Measurements from ENCODE around the gene PIK3R2.

DNA sequence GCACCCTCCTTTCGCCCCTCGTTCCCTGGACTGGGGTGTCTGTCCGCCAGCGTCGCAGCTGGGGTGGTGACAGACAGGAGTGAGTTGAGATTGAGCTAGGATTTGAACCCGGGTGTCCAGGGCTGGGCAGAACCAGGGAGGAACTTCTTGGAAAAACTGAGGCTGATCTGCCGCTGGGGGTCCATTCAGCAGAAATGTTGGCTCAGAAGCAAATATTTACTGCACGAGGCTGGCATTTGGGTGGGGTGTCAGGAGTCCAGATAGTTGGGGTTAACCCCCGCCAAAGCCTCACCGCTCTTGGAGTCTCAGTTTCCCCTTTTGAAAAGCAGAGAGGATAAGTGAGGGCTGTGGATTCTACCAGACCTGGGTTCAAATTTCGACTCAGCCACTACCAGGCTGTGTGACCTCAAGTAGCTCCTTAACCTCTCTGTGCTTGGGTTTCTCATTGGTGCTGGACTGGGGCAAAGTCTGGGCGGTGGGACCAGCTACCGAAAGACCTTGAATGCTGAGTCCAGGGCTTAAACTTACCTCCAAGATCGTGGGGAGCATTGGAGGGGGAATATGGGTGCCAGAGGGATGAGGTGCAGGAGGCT, 34.4 kb upstream of the PIK3R2 start:
- no peak for TF ChIP-seq EZH2 (IDR thresholded peaks at IDR 0.05; ENCODE audit: borderline replicate concordance, low read length)
- TF ChIP-seq, protein P1, sequence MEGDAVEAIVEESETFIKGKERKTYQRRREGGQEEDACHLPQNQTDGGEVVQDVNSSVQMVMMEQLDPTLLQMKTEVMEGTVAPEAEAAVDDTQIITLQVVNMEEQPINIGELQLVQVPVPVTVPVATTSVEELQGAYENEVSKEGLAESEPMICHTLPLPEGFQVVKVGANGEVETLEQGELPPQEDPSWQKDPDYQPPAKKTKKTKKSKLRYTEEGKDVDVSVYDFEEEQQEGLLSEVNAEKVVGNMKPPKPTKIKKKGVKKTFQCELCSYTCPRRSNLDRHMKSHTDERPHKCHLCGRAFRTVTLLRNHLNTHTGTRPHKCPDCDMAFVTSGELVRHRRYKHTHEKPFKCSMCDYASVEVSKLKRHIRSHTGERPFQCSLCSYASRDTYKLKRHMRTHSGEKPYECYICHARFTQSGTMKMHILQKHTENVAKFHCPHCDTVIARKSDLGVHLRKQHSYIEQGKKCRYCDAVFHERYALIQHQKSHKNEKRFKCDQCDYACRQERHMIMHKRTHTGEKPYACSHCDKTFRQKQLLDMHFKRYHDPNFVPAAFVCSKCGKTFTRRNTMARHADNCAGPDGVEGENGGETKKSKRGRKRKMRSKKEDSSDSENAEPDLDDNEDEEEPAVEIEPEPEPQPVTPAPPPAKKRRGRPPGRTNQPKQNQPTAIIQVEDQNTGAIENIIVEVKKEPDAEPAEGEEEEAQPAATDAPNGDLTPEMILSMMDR (IDR thresholded peaks at IDR 0.05; ENCODE audit: low read length) = no peak; the same call in 1 of the 2 replicates

All from OCI-LY1 (cell line).